Measurements from ENCODE around the gene ABCA8.

ABCA8 gene

DNA sequence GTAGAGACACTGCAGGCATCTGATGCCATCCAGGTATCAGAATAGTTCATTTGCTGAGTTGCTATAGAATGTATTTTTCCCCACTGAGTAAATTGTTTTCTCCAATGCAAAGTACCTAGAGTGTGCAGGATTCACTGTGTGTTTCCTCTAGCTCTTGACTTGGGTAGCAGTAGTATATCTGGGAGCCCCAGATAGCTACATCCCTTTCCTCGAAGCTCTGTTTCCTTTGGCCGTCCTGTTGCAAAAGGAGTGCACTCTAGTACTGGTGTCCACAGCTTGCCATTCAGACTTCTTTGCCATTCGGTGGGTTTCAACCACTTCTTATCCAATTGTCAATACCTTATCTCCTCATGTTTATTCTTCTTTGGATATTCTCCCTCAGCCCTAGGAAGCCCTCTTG is 12.8 kb downstream of the ABCA8 start:
- no peak for DNase-seq (ENCODE audit: low spot score)

DNA sequence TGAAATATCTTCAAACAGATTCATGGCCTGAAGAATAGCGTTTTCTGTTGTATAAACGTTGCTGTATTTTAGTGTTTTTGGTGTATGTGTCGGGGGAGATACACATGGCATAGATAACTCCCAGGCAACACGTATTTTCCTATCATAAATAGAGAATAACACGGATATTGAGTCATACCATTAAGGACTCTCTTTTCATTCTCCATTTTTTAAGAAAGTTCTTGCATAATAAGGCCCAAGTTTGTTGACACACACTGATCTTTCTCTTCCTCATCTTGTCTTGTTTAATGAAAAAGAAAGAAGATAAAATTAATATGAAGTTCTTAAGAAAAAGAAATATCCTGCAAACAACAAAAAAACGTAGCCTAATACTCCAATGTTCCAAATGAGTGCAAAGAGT is 13.4 kb downstream of the ABCA8 start:
- no peak for DNase-seq (ENCODE audit: low spot score)

DNA sequence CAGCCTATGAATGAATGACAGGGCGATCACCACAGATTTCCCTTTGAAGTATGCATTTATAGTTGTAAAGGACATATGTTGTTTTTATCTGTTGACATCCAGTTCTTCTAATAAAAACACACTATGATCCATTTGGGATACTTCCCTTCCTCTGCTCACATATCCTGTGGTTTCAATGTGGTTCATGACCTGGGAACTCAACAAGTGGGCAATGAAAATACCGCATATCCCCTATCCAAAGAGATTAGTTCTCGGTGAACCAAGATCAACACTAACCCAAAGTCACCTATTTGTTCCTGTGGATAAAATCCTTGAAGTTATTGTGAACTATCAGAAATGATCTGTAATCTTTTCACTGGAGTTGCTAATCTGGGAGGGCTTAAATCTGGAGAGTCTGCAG is 16.0 kb downstream of the ABCA8 start:
- DNase-seq (ENCODE audit: low spot score), result no peak

DNA sequence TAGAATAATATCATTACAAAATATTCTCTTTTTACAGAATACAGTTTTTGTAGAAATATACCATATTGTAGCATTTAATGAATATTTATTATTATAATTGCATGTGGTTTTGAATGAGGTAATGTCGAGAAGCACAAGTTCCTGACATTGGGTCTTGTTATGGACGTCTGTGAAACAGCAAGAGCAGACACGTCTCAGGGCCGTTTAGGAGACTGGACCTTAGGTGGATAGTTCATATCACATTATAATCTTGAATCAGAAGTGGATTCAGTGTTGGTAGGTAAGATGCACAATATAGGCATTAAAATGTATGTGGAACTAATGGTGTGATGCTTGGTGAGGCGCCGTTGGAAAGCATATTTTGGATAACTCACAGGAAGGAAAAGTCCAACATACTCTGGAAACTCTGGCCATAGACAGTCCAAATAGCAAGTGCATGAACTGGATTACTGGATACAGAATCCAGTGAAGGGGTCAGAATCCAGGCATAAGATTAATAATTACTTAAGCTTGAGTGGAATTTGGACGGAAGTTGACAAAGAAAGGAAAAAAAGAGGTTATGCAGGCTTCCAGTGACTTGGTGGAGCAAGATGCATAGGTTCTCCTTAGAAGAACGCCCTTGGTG is 17.2 kb downstream of the ABCA8 start:
- no peak for DNase-seq (ENCODE audit: low spot score)

DNA sequence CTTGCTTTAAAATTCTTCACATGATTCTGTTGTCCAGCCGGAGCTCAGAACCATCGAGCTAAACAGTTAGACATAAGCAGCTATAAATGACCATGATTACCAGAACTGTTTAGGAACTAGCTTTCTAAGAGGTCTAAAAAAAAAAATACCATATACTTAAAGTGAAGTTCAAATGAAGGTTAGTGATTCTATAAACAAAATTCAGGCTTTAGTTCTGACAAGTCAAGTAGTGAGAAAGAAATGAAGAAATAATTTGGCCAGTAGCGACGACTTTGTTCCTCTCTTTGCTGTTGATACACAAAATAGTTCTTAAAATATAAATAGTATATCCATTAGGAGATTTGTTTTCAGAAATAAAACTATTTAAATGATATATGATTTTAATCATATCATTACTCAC is 27.7 kb downstream of the ABCA8 start:
- no peak for DNase-seq (ENCODE audit: low spot score)

DNA sequence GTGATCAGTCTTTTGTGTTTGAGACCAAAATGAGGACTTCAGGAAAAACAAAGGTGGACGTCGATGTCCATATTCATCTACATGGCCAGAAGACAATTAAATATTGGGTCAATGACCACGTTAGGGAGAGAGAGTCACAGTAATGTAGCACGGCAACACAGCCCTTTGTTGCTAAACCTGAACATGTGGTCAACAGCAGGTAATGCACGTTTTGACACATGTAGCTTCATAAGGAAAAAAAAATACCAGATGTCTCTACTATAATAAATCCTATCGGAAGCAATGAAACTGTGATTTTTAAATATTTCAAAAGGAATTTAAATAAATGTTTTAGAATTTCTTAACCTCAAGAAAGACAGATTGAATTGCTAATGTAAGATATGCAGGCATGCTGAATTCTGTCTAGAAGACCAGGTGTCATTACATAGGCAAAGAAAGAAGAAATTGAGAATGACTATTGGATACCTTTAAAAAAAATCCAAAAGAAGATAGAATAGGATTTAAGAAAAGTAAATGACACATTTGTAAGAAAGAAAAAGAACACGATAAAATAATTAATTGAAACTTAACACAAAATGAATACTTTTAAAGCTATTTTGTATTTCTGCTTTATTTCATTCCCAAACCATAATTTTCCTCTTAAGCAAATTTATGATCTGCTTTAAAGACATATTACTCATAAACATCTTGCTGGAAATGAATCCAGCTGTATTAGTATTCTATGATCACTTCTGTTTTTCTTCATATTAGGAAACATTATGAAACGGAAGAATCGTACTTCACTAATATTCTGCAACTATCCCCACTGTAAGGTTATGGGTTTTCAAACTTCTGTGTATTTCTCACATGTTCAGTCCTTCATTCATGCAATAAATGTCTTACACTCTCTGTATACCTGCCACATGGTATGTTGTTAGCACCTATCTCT is 30.1 kb downstream of the ABCA8 start:
- DNase-seq (ENCODE audit: low spot score), result no peak

DNA sequence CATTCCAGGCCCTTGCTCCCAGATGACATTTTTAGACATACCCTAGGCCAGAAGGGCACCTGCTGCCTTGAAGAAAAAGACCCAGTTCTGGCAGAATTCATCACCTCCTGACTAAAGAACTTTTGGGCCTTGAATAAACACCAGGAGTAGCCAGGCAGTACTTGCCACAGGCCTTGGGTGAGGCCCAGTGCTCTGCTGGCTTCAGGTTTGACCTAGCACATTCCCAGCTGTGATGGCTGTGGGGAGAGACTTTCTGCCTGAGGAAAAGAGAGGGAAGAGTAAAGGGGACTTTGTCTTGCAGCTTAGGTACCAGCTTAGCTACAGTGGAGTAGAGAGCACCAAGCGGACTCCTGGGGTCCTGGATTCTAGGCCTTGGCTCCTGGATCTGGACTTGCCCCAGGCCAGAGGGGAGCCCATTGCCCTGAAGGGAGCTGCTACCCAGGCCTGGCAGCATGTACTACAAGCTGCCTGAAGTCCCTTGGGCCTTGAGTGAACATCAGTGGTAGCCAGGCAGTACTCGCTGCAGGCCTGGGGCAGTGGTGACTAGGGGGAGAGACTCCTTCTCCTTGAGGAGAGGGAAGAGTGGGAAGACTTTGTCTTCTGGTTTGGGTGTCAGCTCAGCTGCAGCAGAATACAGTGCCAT is 44.3 kb downstream of the ABCA8 start:
- no peak for DNase-seq (ENCODE audit: low spot score)

DNA sequence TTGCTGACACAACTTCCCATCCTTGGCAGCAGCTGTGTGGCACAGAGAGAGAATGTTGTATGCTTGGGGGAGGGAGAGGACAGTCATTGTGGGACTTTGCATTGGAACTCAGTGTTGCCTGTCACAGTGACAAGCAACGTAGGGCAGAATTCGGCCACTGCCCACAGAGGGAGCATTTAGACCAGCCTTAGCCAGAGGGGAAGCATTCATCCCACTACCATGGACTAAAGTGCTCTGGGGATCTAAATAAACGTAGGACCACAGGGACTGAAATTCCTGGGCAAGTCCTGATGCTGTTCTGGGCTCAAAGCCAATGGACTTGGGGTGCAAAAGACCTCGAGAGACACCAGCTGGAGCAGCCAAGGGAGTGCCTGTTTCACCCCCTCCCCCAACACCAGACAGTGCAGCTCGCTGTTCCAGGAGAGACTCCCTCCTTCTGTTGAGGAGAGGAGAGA is 44.9 kb downstream of the ABCA8 start:
- peak; percentile 5 for DNase-seq (ENCODE audit: low spot score)

DNA sequence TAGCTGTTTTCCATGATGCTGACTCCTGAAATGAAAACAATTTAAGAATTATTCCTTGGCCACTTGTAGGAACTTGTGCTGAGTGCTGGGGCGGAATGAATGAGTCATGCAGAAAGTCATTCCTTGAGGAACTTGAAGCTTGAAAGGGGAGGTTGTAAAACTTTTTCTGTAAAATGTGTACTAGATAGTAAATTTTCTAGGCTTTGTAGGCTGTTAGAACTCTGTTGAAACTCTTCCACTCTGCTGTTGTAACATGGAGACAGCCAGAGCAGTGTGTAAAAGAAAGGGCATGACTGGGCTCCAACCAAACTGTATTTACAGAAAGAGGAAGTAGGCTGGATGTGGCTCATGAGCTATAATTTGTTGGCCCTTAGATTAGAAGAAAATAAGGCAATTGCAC is 46.1 kb downstream of the ABCA8 start:
- DNase-seq (ENCODE audit: low spot score), result no peak

DNA sequence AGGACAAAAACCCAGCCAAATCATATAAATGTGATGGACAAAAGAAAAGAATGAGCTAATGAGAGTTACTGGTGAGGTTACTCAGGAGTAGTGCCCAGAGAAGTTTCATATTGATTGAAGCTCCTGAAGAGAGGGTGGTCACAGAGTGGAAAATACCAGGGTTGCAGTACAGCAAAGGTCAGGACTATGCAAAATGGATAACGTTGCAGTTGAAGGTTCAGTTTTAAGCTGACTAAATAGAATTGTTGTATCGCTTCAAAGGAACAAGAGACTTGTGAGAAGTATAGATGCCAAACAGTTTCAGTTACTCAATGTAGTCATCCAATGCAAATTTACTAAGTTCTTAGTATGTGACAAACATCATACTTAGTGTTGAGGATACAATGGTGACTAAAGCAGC is 47.1 kb downstream of the ABCA8 start:
- no peak for DNase-seq (ENCODE audit: low spot score)

DNA sequence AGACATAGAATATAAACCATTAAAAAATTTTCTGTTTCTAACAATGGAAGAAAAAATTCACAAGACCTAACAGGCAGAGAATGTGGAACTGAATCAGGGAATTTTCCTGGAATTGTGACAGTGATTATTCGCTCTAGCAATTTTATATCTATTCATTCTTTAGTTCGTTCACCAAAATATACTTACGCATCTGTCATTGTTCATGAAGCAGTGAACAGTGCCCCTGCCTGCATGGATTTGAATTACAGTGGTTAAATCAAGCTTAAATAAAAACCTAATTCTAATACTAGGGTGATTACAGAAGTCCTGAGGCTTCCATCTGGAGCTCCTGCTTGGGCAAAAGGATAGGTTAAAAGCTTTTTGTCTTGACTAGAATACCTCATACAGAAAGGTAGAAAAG is 48.6 kb downstream of the ABCA8 start:
- peak; percentile 4 for DNase-seq (ENCODE audit: low spot score)

DNA sequence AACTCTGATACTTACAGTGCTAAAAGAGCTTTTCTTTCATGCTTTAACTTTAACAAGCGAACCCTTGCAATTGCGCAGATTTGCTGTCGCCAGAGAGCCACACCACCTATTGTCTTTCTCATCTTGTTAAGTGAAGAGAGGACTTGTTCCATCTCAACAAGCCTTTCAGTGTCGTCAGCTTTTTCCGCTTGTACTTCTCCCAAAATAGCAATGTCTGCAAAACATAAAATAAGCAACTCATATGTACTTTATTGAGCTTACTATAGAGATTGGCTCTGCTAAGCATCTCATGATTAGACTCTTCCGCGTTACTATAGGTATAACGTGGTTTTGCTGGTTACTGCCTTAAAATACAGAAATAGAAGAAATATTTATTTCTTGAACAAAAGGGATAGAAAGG is 51.9 kb downstream of the ABCA8 start:
- no peak for DNase-seq (ENCODE audit: low spot score)

DNA sequence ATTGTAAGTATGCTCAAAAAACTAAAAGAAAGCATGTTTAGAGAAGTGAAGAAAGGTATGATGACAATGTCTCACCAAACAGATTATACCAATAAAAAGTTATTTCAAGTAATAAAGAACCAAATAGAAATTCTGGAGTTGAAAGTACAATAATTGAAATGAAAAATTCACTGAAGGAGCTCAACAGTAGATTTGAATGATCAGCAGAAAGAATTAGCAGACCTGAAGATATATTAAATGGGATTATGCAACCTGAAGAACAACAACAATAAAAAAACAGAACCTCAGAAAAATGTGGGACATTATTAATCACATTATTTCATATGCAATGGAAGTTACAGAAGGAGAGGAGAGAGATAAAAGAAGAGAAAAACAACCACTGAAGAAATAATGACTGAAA is 57.6 kb downstream of the ABCA8 start:
- no peak for DNase-seq (ENCODE audit: low spot score)

DNA sequence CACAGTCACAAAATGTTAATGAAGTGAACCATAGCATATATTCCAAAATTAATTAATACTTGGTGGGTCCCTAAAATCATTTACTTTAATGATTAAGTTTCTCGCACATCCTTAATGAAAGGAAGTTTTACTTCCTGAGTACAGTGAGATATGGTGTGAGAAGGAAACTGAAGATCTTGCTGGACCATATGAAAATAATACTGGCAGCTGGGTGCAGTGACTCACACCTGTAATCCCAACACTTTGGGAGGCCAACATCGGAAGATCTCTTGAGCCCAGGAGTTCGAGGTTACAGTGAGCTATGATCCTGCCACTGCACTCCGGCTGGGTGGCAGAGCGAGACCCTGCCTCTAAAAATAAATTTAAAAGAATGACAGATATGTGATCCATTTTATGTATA is 62.5 kb downstream of the ABCA8 start:
- DNase-seq (ENCODE audit: low spot score), result no peak

DNA sequence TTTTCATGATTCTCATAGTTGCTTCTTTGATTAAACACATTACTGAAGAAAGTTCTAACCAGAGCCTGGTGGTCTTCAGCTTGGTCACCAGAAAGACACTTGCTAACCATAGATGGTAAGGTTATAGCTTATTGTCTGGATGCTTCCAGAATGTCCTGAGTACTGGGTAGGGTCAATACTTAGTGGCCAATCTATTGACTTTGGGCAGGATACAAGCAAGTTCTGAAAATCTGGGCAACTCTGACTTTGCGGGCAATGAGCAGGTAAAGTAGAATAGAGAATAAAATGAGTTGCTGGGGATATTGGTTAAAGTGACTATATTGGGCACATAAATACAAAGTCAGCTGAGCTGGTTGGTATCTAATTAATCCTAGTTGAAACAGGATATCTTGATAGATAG is 63.0 kb downstream of the ABCA8 start:
- no peak for DNase-seq (ENCODE audit: low spot score)

DNA sequence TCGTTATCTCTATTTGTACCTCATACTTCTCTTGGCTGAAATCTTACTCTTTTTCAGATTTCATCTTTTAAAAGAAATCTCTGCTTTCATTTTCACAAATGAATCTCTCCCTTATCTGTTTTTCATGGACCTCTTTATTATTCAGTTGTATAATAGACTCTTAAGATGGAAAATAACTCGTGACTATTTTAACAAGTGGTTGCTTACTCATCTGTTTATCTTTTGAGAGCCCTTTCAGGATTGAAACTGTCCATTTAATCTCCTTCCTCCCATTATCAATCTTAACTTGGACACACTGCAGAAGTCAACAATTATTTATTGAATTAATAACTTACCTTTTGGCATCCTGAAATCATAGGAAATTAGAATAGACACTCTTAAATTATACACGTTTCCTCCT is 68.8 kb downstream of the ABCA8 start:
- DNase-seq (ENCODE audit: low spot score), result no peak

DNA sequence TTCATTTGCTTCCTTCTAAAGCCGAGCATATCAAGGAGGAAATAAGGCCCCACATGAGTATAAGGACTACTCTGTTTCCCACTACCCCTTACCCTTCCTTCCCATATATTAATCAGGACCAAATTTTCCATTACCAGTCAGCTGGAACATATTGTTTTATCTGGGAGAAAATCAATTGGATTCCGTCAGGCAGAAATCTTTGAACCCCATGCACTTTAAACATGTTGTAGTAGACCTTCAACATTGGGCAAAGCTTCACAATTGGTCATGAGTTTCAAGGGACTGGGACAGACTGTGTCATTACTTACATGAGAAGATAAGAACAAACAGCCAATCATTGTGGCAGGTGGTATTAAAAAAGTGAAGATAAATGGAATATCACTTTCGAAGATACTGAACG is 70.3 kb downstream of the ABCA8 start:
- no peak for DNase-seq (ENCODE audit: low spot score)

DNA sequence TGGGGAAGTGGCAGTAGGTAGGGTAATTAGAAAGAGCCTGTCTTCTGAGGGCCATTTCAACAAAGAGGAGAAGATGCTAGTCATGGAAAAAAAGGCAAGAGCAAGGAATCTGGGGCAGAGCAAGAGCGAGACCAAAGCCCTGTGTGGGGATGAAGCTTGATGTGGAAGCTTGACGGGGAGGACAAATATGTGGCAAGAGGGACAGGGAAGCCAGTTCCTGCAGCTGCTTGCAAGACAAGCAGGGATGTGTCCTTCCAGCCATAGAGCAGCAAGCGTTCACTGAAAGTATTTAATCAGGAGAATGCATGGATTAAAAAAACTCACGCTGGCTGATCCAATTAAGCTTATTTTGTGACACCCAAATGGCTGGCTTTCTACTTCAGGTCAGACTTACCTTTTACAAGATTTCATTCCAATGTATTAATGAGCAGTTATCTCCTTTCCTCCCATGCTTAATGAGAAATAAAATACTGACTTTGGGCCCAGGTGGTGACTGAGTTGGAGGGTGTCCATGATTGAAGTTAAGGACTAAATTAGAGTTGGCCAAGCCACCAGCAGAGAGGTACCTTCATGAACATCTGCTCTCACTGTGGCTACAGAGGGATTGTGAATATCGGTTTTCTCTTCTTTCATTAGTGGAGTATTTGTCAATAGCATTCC is 76.8 kb downstream of the ABCA8 start:
- no peak for DNase-seq (ENCODE audit: low spot score)

DNA sequence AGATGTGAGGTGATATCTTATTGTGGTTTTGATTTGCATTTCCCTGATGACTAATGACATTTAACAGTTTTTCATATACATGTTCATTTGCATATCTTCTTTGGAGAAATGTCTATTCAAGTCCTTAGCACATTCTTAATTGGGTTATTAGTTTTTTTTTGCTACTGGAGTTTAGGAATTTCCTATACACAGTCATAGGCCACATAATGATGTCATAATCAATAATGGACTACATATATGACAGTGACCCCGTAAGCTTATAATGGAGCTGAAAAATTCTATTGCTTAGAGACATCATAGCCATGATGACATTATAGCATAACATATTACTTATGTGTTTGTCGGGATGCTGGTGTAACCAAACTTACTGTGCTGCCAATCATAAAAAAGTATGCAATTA is 83.7 kb downstream of the ABCA8 start:
- DNase-seq (ENCODE audit: low spot score), result no peak

DNA sequence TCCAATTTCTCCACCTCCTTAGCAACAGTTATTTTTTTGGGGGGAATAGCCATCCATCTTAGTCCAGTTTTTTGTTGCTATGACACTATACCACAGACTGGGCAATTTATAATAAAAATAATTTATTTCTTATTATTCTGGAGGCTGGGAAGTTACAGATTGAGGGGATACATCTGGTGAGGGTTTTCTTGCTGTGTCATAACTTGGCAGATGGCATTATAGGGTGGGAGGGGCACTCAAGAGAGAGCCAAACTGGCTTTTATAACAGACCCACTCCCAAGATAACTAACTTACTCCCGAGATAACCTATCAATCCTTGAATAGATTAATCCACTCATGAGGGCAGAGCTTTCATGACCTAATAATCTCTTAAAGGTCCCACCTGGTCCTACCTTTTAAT is 84.2 kb downstream of the ABCA8 start:
- no peak for DNase-seq (ENCODE audit: low spot score)

DNA sequence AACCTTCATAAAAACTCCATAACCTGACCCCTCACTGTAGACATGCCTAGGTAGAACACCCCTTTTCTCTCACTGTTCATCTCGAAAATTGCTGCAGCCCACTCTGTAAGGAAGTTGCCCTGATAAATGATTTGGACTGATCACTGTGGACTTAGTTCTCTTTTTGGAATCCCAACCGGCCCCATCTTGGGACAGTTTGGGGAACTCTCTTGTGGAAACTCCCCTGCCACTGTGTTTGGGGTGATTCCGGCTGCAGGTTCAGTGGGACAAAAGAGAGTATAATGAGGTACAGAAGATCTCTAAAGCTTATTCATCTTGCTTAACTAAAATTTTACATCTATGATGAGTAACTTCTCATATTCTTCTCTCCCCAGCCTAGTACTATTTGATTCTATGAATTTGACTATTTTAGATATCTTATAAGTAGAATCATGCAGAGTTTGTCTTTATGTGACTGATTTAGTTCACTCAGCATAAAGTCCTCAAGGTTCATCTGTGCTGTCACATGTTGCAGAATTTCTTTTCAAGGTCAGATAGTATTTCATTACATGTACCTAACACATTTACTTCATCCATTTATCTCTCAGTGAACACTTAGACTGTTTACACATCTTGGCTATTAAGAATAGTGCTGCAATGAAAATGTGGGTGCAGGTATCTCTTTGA is 84.9 kb downstream of the ABCA8 start:
- no peak for DNase-seq (ENCODE audit: low spot score)

DNA sequence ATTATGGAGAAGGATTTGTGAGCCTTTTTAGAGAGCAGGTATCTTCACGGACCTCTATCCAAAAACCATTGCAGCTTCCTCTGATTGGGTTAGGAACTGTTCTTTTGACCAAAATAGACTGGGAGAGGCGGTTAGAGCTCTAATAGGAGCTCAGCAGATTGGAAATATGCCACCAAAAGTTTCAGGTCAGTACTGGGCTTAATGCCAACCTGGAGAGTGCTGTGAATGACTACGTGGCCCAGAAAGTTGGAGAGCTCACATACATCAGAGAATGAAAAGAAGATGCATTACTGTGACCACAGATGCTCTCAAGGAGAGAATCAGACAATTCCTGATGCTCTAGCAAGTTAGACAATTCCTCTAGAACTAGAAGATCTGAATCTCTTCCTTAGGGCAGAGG is 86.5 kb downstream of the ABCA8 start:
- no peak for DNase-seq (ENCODE audit: low spot score)
